Kidney (tissue), 14 donors: ENCODE measurements around the gene SEMA3A. TPM values are rescaled to one million over a fixed set of nuclear protein-coding genes. Genes with fewer than 3 reads are reported as not detected.

ENCODE experiments used
- DNase-seq, 5 donors: peaks; one replicate each; pipeline ENCODE4 v3.0.0-alpha.2; 2013 to 2020
- FAIRE-seq: peaks from 2 replicates; lab custom pipeline; 2012; peaks lifted over from hg19 to GRCh38; lab: Jason Lieb, UNC
- H3K27ac ChIP-seq, 2 donors: one replicate each; pipeline ENCODE4 v1.7.0; 2013; ENCODE audit warnings: low read depth in 2 of 2, low read length in 2 of 2, inconsistent platforms in 1 of 2
- H3K27me3 ChIP-seq: one replicate; pipeline ENCODE4 v1.7.1; 2013; ENCODE audit warnings: low read length, inconsistent platforms; ENCODE audit not compliant: control insufficient read depth, insufficient read depth
- H3K36me3 ChIP-seq, 3 donors: one replicate each; pipeline versions ENCODE4 v1.7.0 to v1.7.1; 2013; ENCODE audit warnings: low read length in 3 of 3, control low read depth in 1 of 3, inconsistent platforms in 1 of 3; ENCODE audit not compliant: insufficient read depth in 3 of 3, control insufficient read depth in 2 of 3
- H3K4me1 ChIP-seq, 3 donors: one replicate each; pipeline versions ENCODE4 v1.7.0 to v1.7.1; 2013; ENCODE audit warnings: low read length in 3 of 3, inconsistent platforms in 1 of 3, low read depth in 1 of 3; ENCODE audit not compliant: control insufficient read depth in 2 of 3, insufficient read depth in 2 of 3
- H3K4me3 ChIP-seq, 3 donors: one replicate each; pipeline versions ENCODE4 v1.7.0 to v1.8.1; 2013; ENCODE audit warnings: low read length in 3 of 3, control low read depth in 1 of 3, inconsistent platforms in 1 of 3
- H3K9ac ChIP-seq, 3 donors: one replicate each; pipeline versions ENCODE4 v1.7.0 to v1.7.1; 2013; ENCODE audit warnings: low read length in 3 of 3, control low read depth in 1 of 3, inconsistent platforms in 1 of 3
- H3K9me3 ChIP-seq, 3 donors: one replicate each; pipeline versions ENCODE4 v1.7.0 to v1.7.1; 2013; ENCODE audit warnings: low read length in 3 of 3, control low read depth in 1 of 3, inconsistent platforms in 1 of 3; ENCODE audit not compliant: control insufficient read depth in 2 of 3, insufficient read depth in 1 of 3
- intact Hi-C: fragments of 100-400 bp; cut with DNase I; formaldehyde crosslinking; loops from one replicate; pipeline ENCODE4 v1.11.1; 2022
- polyA plus RNA-seq: library from polyadenylated mRNA; stranded (reverse); fragments of 350-450 nt; fragmentation: Illumina TruSeq; extraction: RNeasy Lipid Tissue Mini Kit (QIAGEN cat#74804); gene quantifications from one replicate; pipeline ENCODE4 v1.2.3, GENCODE V29; 2014; ENCODE audit warnings: low read depth, low replicate concordance; ENCODE audit not compliant: insufficient read depth
- total RNA-seq: library from RNA; stranded (reverse); fragmentation: NEBNext Ultra II Directional; extraction: Animal tissue kit (Norgen Biotek cat#: 25700); gene quantifications from one replicate; pipeline ENCODE4 v1.2.1, GENCODE V29; 2021
- TF ChIP-seq, protein P1 (sequence below): IDR thresholded peaks from 3 replicates; pipeline ENCODE4 v1.5.1; 2012; ENCODE audit warnings: mild to moderate bottlenecking, moderate library complexity, borderline replicate concordance; ENCODE audit not compliant: insufficient read depth; ENCODE audit errors: extremely low read depth
- donor health status: control.
- donor health status: control.
- donor health status: control.
- donor health status: control.
- donor health status: control.
- donor health status: DM: yes; HTN: yes; CAD: no.
- donor health status: Normal renal cell carcinoma (clear cell type).

SEMA3A gene
- total and polyA plus RNA-seq, 2 donors from 2014 or later, result 0.34 to 10.7 TPM

- DNase-seq, result peak in 1 of 5 donors; percentile 54
- H3K4me3 ChIP-seq, result no peak overlapping the region
- TF ChIP-seq, protein P1, sequence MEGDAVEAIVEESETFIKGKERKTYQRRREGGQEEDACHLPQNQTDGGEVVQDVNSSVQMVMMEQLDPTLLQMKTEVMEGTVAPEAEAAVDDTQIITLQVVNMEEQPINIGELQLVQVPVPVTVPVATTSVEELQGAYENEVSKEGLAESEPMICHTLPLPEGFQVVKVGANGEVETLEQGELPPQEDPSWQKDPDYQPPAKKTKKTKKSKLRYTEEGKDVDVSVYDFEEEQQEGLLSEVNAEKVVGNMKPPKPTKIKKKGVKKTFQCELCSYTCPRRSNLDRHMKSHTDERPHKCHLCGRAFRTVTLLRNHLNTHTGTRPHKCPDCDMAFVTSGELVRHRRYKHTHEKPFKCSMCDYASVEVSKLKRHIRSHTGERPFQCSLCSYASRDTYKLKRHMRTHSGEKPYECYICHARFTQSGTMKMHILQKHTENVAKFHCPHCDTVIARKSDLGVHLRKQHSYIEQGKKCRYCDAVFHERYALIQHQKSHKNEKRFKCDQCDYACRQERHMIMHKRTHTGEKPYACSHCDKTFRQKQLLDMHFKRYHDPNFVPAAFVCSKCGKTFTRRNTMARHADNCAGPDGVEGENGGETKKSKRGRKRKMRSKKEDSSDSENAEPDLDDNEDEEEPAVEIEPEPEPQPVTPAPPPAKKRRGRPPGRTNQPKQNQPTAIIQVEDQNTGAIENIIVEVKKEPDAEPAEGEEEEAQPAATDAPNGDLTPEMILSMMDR, result no peak
- H3K27ac ChIP-seq, result no peak overlapping the region
- H3K9ac ChIP-seq, result no peak overlapping the region
- H3K4me1 ChIP-seq, result no peaks in the 10 kb centered on the region
- FAIRE-seq, result no peak
- H3K36me3 ChIP-seq, result no peaks in the 10 kb centered on the region
- intact Hi-C loops, result no loop called here
- no peaks in the 10 kb centered on the region for H3K9me3 ChIP-seq
- no peaks in the 10 kb centered on the region for H3K27me3 ChIP-seq
These were observed 242.4 kb downstream of the SEMA3A start for GRCh38 chr7:83952236-83952635.

GRCh38 chr7:83947260-83947659 is 247.3 kb downstream of the SEMA3A start:
- TF ChIP-seq, protein P1, result peak; percentile 26
- DNase-seq (peak in 1 of 5 donors; percentile 17), FAIRE-seq (no peak)
- H3K27ac ChIP-seq, result no peak overlapping the region
- intact Hi-C loops, result no loop called here
- no peaks in the 10 kb centered on the region for H3K4me1 ChIP-seq
- H3K9me3 ChIP-seq, result no peaks in the 10 kb centered on the region
- no peak overlapping the region for H3K9ac ChIP-seq
- H3K36me3 ChIP-seq, result no peaks in the 10 kb centered on the region
- H3K4me3 ChIP-seq, result no peak overlapping the region
- H3K27me3 ChIP-seq, result no peaks in the 10 kb centered on the region

DNA sequence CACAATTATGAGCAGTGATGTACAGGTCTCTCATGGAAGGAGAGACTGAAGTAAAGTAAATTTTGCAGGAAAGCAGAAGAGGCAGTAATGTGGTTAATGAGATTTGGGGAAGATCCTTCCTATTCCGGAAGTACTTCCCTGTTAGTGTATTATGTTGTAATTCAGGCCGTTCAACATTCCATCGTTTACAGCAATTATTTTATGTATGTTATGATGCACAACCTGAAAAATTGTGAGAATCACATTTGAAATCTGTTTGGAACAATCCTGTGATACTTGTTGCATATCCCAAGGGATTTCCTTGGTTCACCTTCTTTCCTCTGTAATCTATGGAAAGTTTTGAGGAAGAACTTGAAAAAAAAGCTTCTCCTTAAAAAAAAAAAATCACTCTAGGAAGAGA is 247.8 kb downstream of the SEMA3A start:
- no peak for DNase-seq
- intact Hi-C loops, result no loop called here
- TF ChIP-seq, protein P1, result no peak
- no peaks in the 10 kb centered on the region for H3K4me1 ChIP-seq
- no peaks in the 10 kb centered on the region for H3K36me3 ChIP-seq
- no peak overlapping the region for H3K27ac ChIP-seq
- FAIRE-seq, result no peak
- H3K9ac ChIP-seq, result no peak overlapping the region
- H3K9me3 ChIP-seq, result no peaks in the 10 kb centered on the region
- no peaks in the 10 kb centered on the region for H3K27me3 ChIP-seq
- no peak overlapping the region for H3K4me3 ChIP-seq

- TF ChIP-seq, protein P1, result no peak
- no peak for FAIRE-seq
- Histone ChIP-seq H3K9me3 (no peaks in the 10 kb centered on the region), H3K36me3 (no peaks in the 10 kb centered on the region), H3K4me1 (no peaks in the 10 kb centered on the region), H3K9ac (no peak overlapping the region), H3K4me3 (no peak overlapping the region), H3K27ac (no peak overlapping the region), H3K27me3 (no peaks in the 10 kb centered on the region)
- DNase-seq, result no peak
- intact Hi-C loops, result no loop called here
These were observed 253.3 kb downstream of the SEMA3A start for GRCh38 chr7:83941300-83941699.
